Measurements from ENCODE around the gene MAIP1.

DNA sequence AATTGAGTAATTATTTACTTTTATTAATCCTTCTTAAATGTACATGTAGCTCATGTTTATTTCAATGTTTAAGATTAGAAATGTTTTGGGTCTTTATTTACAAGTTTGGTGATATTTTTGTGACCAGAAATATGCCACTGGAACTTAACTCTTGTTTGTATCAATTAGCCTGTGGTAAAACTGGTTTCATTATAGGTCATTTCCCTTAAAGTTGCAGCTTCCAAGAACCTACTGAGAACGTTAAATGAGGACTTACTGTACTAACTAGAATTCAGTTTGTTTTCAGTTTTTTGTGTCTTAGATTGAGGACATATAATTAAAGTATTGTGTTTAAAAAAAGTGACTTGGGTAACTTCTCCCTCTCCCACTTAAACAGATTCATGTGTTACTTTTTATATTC lies 4.4 kb upstream of the MAIP1 start:
- TF ChIP-seq, protein P1, sequence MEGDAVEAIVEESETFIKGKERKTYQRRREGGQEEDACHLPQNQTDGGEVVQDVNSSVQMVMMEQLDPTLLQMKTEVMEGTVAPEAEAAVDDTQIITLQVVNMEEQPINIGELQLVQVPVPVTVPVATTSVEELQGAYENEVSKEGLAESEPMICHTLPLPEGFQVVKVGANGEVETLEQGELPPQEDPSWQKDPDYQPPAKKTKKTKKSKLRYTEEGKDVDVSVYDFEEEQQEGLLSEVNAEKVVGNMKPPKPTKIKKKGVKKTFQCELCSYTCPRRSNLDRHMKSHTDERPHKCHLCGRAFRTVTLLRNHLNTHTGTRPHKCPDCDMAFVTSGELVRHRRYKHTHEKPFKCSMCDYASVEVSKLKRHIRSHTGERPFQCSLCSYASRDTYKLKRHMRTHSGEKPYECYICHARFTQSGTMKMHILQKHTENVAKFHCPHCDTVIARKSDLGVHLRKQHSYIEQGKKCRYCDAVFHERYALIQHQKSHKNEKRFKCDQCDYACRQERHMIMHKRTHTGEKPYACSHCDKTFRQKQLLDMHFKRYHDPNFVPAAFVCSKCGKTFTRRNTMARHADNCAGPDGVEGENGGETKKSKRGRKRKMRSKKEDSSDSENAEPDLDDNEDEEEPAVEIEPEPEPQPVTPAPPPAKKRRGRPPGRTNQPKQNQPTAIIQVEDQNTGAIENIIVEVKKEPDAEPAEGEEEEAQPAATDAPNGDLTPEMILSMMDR (IDR thresholded peaks at IDR 0.05; ENCODE audit: extremely low read depth in 1 of 2, insufficient read depth in 1 of 2, low read depth in 1 of 2, low read length in 2 of 2) = no peak
- no peak for TF ChIP-seq POLR2AphosphoS5 (IDR thresholded peaks at IDR 0.05; ENCODE audit: insufficient read depth, low read depth, low read length)
- no peak for TF ChIP-seq POLR2A (IDR thresholded peaks at IDR 0.05; ENCODE audit: low read depth, low read length)
- TF ChIP-seq, protein P2, sequence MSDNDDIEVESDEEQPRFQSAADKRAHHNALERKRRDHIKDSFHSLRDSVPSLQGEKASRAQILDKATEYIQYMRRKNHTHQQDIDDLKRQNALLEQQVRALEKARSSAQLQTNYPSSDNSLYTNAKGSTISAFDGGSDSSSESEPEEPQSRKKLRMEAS (IDR thresholded peaks at IDR 0.05; ENCODE audit: insufficient read depth, insufficient read length) = no peak
- no peak for TF ChIP-seq EZH2 (IDR thresholded peaks at IDR 0.05; ENCODE audit: borderline replicate concordance, low read depth, low read length, severe bottlenecking)

Measured in endothelial cell of umbilical vein (primary cell).